GM12892 (cell line): ENCODE results near the gene TRPV3.

Experiments used
- POLR2A ChIP-seq: IDR thresholded peaks from 2 replicates; pipeline ENCODE4 v1.6.1; 2011; ENCODE audit warnings: low read depth, low read length, control low read depth
- POLR2AphosphoS5 ChIP-seq: IDR thresholded peaks from 2 replicates; pipeline ENCODE4 v1.6.1; 2011; ENCODE audit warnings: low read depth, low read length, control low read depth
- TAF1 ChIP-seq: IDR thresholded peaks from 2 replicates; pipeline ENCODE4 v1.6.1; 2011; ENCODE audit warnings: low read depth, mild to moderate bottlenecking, control low read depth, low read length, borderline replicate concordance

- TF ChIP-seq POLR2A (no peak), POLR2AphosphoS5 (no peak), TAF1 (no peak)
Measured at GRCh38 chr17:3544365-3544764, 13.2 kb downstream of the TRPV3 start.
